SK-N-MC (cell line): Measurements from ENCODE around the gene RAG2.

Experiments
- EZH2 ChIP-seq: fragments of 200-600 bp; sonication (generic); IDR thresholded peaks from one replicate; pipeline ENCODE4 v1.6.1; 2017; ENCODE audit warnings: antibody characterized with exemption
- POLR2AphosphoS5 ChIP-seq: IDR thresholded peaks from 2 replicates; pipeline ENCODE4 v1.6.1; 2012; ENCODE audit warnings: mild to moderate bottlenecking, low read depth, low read length, borderline replicate concordance

- no peak for TF ChIP-seq EZH2
- TF ChIP-seq POLR2AphosphoS5: no peak
These were observed 33.5 kb downstream of the RAG2 start for GRCh38 chr11:36564376-36565030.
